ENCODE results near the gene SETD6. TPM values are rescaled to one million over a fixed set of nuclear protein-coding genes. Genes with fewer than 3 reads are reported as not detected.
A peak's percentile ranks its signal among the peaks of the same experiment; 100 is the strongest.

SETD6 gene
- total RNA-seq, 1 donor from 2014 or later = 17.3 TPM

DNA sequence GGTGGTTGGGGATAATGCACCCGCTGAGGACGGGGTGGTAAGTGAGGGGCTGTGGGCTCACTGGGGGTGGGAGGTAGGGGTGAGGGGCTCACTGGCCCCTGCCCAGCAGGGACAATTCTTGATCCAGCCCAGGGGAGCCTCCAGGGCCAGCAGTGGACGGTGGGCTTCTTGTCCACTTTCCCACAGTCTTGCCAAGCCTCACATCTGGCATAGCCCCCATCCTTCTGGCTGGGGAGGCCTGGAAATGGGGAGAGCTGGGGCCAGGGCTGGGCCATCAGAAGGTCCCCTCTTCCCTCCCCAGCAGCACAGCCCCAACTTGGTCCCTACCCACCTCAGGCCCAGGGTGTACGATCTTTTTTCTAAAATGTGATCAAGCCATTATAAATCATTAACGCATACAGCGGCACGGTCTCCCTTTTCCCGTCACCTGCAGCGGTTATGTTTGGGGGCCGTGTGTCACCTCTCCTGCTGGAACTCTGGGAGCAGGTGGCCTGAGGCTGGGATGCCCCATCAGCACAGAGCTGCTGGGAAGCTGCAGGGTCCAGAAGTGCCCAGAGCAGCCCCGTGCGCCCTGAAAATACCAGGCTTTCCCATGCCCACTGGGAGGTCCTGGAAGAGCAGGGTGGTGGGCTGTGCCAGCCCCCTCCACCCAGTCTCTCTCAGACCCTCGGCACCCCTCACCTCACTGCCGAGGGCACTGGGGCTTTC, 7.2 kb upstream of the SETD6 start:
- Histone ChIP-seq H3K36me3 (no peaks in the 10 kb centered on the region), H3K4me3 (no peak overlapping the region), H3K27ac (no peak overlapping the region), H3K27me3 (ENCODE audit: low read depth) (no peaks in the 10 kb centered on the region), H3K9me3 (no peaks in the 10 kb centered on the region), H3K4me1 (no peaks in the 10 kb centered on the region)
- DNase-seq (peak; percentile 35), ATAC-seq (no peak)
- TF ChIP-seq, protein P1, sequence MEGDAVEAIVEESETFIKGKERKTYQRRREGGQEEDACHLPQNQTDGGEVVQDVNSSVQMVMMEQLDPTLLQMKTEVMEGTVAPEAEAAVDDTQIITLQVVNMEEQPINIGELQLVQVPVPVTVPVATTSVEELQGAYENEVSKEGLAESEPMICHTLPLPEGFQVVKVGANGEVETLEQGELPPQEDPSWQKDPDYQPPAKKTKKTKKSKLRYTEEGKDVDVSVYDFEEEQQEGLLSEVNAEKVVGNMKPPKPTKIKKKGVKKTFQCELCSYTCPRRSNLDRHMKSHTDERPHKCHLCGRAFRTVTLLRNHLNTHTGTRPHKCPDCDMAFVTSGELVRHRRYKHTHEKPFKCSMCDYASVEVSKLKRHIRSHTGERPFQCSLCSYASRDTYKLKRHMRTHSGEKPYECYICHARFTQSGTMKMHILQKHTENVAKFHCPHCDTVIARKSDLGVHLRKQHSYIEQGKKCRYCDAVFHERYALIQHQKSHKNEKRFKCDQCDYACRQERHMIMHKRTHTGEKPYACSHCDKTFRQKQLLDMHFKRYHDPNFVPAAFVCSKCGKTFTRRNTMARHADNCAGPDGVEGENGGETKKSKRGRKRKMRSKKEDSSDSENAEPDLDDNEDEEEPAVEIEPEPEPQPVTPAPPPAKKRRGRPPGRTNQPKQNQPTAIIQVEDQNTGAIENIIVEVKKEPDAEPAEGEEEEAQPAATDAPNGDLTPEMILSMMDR (IDR thresholded peaks at IDR 0.05) = no peak
- intact Hi-C loops (cut with DNase I) = no loop called here

DNA sequence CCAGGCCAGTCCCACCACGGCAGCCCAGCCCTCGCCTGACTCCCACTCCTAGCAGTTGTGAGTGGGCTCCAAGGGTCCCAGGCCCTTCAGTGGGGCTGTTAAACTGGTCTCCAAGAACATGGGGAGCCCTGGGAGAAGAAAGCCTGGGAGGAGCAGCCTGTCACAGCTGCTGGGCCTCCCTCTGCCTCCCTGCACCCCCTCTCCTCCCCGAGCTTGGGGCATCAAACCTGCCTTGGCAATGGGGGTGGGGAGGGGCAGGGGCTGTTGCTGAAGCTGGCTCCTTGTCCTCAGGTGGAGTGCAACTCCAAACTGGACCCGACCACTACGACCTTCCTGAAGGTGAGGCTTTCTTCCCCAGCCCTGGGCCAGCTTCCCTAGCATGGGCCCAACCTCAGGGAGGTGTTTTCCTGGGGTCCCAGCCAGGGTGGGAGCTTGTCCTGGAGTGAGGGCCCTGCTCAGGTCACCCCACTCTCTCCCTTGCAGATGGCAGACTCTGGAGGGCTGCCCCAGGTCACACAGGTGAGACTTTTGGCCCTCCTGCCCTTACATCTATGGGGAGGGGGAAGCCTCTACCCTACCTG, 6.6 kb upstream of the SETD6 start:
- H3K27ac ChIP-seq = no peak overlapping the region
- no peaks in the 10 kb centered on the region for H3K4me1 ChIP-seq
- no peak overlapping the region for H3K4me3 ChIP-seq
- TF ChIP-seq, protein P1 (IDR thresholded peaks at IDR 0.05) = no peak
- intact Hi-C loops (cut with DNase I) = no loop called here
- no peak for ATAC-seq
- DNase-seq = peak; percentile 20
- no peaks in the 10 kb centered on the region for H3K9me3 ChIP-seq
- no peaks in the 10 kb centered on the region for H3K27me3 ChIP-seq (ENCODE audit: low read depth)
- no peaks in the 10 kb centered on the region for H3K36me3 ChIP-seq

DNA sequence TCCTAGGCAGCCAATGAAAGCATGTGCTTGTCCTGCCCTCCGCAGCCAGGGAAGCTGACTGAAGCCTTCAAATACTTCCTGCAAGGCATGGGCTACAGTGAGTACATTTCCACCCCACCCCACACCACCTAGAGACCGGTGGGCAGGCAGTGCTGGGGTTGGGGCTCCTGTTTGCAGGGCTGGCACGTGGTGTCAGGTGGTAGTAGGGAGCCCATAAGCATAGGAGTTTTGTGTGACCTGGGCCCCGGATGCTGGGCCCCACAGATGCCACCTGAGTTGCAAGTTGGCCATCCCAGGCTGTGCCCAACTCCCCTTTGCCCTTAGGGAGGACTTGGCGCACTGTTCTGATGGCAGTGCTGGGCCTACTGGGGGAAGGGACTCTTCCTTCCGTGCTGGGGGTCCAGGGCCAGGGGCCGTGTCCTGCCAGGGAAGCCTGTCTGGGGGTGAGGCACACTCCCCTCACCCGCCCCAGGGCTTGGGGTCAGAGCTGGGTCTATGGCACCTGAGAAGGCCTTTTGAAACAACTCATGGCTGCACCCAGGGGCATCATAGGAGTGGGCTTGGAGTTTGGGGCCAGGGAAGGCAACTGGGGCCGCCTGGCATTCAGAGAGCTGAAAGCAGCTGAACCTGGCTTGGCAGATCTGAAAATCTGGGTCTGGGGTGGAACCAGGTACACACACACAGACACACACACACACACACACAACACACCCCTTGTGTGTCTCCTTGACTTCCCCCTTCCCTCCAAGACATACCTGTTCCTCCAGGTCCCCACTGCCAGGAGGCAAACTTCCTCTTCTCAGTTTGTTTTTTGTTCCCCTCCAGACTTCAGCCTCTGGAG, 5.8 kb upstream of the SETD6 start:
- ATAC-seq (no peak), DNase-seq (peak; percentile 41)
- no peaks in the 10 kb centered on the region for H3K27me3 ChIP-seq (ENCODE audit: low read depth)
- no peak overlapping the region for H3K27ac ChIP-seq
- H3K4me3 ChIP-seq = no peak overlapping the region
- no peaks in the 10 kb centered on the region for H3K9me3 ChIP-seq
- intact Hi-C loops (cut with DNase I) = no loop called here
- no peaks in the 10 kb centered on the region for H3K36me3 ChIP-seq
- TF ChIP-seq, protein P1 (IDR thresholded peaks at IDR 0.05) = no peak
- peaks cover 4% of the 10 kb centered on the region for H3K4me1 ChIP-seq

DNA sequence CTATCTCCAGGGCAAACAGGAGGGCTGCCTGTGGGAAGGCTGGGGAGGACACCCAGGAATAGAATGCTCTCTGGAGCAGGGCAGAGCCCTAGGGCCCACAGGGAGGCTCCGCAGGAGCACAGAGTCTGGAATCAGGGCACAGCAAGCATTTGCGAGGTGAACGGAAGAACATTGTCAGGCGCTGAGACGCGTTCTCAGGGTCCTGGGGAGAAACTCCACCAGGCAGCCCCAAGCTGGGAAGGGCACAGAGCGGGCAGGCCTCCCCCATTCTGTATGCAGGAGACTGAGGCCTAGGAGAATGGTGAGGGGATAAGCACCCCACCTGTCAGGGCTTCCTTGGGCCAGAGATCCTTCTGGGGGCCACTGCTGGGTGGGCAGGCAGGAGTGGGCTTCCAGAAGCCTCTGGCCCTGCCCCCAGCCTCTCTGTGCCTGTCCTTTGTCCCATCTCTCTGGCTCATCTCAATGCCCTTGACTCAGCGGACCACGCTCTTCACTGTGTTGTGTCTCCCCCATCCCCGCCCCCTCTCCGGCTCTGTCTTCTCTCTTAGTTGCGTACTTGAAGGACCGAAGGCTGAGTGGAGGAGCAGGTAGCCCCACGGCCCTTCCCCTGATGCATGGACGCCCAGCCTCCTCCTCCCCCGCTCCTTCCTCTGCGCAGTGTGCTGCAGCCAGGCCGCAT, 5.1 kb upstream of the SETD6 start:
- no peak overlapping the region for H3K27ac ChIP-seq
- no peaks in the 10 kb centered on the region for H3K27me3 ChIP-seq (ENCODE audit: low read depth)
- H3K9me3 ChIP-seq = no peaks in the 10 kb centered on the region
- no peak overlapping the region for H3K4me3 ChIP-seq
- no peaks in the 10 kb centered on the region for H3K36me3 ChIP-seq
- TF ChIP-seq, protein P1 (IDR thresholded peaks at IDR 0.05) = no peak
- DNase-seq = peak; percentile 39
- peaks cover 10% of the 10 kb centered on the region for H3K4me1 ChIP-seq
- intact Hi-C loops (cut with DNase I) = no loop called here
- ATAC-seq = no peak
